Hindlimb muscle (tissue), 1 donor: ENCODE measurements around the gene LRRC8E. TPM values are rescaled to one million over a fixed set of nuclear protein-coding genes. Genes with fewer than 3 reads are reported as not detected.
"Not testable (repeated sequence)": the region's sequence is repeated elsewhere in the genome, so short reads cannot be mapped to it uniquely, and the experiment has no call there.

Experiments
- DNase-seq: peaks from one replicate; pipeline ENCODE4 v3.0.0-alpha.2; 2013
- polyA plus RNA-seq: library from polyadenylated mRNA; unstranded; fragments of 120-200 nt; gene quantifications from one replicate; pipeline ENCODE4 v1.2.1, GENCODE V29; 2013; ENCODE audit not compliant: insufficient read length

The LRRC8E gene
- polyA plus RNA-seq, 1 donor = not detected

DNA sequence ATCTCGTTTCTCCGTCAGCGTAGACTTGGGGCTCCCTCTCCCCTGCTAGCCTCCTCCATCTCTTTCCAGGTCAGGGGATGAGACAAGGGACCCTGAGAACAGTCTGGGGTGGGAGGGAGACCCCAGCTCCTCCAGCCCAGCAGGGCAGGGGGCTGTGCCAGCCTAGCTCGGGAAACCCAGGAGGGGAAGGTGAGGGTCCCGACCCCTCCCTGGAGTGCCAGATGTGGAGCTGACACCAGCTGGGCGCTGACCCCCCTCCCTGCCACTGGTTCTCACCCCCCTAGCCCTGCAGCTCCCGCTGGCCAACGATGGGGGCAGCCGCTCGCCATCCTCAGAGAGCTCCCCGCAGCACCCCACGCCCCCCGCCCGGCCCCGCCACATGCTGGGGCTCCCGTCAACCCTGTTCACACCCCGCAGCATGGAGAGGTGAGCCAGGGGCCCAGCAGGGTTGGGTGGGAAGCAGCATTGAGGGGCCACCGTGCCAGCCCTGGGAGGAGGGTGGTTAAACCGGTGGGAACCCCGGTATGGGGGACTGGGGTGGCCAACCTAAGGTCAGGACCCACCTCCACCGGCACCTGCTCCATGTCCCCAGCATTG is 21.3 kb downstream of the LRRC8E start:
- DNase-seq = no peak

DNA sequence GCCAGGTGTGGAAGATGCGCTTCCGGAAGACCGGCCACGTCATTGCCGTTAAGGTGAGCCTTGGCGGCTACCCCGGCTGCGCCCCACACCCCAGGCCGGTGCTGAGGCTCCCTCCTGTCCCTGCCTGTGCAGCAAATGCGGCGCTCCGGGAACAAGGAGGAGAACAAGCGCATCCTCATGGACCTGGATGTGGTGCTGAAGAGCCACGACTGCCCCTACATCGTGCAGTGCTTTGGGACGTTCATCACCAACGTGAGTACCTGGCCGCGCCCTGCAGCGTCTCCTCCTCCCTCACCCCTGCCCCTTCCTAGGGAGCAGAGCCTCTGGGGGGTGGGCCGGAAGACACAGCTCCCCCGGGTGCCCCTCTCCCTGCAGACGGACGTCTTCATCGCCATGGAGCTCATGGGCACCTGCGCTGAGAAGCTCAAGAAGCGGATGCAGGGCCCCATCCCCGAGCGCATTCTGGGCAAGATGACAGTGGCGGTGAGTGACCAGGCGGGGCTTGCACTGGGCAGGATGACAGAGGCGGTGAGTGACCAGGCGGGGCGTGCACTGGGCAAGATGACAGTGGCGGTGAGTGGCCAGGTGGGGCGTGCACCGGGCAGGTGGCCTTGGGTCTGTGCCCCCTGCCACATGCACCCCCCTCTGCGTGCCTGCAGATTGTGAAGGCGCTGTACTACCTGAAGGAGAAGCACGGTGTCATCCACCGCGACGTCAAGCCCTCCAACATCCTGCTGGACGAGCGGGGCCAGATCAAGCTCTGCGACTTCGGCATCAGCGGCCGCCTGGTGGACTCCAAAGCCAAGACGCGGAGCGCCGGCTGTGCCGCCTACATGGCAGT is 22.2 kb downstream of the LRRC8E start:
- DNase-seq = no peak

DNA sequence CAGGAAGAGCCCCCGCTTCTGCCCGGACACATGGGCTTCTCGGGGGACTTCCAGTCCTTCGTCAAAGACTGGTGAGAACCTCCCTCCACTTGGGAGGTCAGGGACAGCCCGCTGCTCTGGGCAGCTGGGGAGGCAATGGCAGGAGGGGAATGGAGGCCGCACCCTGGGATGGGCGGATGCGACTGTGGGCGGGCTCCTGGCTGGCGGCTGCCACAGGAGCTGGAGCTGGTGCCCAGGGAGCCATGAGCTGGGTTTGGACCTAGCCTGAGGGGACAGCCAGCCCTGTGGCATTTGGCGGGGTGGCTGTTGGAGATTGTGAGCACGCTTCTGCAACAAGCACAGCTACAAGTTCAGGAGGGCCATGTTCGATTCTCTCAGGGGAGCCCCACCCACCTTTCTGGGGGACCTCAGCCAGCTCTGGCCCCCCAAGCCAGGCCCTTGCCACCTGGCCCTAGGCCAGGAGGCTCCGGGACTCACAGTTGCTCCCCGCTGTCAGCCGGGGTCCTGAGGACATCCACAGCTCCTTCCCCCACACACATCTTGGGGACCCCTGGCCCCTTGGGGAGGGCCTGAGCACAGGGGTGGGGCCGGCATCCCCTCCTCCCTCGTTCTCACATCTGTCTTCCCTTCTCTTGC is 23.3 kb downstream of the LRRC8E start:
- DNase-seq = no peak

DNA sequence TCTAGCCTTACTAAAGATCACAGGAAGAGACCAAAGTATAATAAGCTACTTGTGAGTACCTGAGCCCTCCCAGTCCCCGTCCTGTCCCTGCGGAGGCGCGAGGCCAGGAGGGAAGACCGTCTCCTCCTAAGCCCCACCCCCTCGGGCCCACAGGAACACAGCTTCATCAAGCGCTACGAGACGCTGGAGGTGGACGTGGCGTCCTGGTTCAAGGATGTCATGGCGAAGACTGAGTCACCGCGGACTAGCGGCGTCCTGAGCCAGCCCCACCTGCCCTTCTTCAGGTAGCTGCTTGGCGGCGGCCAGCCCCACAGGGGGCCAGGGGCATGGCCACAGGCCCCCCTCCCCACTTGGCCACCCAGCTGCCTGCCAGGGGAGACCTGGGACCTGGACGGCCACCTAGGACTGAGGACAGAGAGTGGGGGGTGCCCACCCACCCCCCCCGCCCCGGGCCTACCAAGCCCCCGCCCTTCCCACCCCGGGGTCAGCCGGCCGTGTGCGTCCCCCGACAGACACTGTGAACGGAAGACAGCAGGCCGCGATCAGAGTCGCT is 23.9 kb downstream of the LRRC8E start:
- no peak for DNase-seq

DNA sequence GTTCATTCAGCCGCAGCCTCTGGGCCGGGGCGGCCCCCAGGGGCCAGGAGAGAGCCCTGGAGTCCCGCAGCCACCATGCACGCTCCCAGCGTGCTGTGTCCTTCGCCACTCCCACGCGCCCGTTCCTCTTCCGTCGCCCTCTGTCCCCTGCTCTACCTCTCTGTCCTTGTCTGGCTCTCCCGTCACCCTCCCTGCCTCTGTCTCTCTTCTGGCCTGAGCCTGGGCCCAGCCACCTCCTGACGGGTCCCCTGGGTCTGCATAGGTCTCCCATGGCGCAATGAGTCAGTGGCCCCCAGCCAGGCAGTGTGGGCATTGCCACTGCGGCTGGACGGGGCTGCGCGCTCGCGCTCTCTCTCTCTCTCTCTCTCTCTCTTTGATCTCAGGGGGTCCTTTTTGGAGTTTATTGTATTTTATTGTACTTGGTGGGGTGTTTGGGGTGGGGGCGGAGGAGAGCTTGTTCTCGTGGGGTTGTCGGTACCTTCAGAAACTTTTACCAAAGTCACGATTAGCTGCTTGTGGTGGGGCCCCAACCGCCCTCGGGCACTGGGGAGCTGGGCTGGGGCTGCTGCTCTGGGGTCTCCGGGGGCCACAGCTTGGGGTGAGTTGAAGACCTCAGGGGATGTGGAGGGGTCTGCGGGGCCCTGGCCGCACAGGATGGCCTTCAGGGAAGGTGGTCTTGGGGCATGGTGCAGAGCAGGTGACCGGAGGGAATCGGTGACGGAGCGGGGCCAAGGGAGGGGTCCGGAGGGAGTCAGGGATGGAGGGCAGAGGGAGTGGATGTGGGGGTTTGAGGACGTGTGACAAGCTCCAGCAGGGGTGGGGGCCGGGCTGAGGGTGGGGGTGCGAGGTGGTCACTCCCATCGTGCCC is 24.6 kb downstream of the LRRC8E start:
- DNase-seq = no peak

DNA sequence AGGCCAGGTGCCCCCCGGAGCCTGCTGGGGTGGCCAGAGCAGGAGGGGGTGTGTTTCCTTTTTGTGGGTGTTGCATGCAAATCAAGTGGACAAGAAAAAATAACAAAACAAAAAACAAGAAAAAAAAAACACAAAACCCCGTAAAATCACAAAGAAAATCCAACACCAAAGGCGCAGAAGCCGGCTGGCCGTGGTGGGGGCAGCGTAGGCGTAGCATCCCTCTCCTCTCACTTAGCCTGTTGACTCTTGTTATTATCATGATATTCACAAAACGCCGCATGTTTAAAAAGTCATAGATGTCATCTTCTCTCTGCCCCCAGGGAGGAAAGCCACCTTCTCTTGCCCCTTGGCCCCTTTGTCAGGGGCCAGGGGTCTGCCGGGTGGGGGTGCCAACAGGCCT is 25.3 kb downstream of the LRRC8E start:
- DNase-seq = no peak

DNA sequence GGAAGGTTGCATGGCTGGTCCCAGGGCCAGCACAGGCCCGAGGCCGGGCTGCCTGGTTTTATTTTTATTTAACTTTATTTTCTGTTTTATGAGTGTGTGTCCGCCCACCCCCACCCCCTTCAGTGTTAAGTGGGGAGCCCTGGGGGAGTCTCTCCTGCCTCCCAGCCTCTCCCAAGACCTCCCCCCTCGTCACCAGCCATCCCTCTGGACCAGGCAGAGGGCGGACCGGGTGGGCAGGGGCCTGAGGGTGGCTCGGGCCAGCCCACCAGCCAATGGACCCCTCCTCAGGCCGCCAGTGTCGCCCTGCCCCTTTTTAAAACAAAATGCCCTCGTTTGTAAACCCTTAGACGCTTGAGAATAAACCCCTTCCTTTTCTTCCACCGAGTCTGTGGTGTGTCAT is 25.8 kb downstream of the LRRC8E start:
- DNase-seq = no peak

DNA sequence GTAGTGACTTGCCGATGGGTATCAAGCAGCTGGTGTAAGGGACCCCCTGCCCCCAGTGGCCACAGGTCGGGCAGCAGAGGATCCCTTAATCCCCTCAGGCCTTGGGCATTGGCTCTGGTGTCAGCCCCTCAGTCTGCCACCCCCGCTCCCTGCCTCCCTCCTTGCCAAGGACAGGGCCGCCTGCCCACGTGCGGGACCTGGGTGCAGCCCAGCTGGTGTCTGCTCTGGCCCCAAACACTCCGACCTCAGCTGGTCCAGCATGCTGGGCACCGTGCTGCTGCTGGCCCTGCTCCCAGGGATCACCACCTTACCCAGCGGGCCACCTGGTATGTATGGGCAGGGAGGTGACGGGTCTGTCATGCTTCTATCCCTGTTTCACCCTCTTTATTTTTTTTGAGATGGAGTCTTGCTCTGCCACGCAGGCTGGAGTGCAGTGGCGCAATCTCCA is 26.3 kb downstream of the LRRC8E start, which contains the start of gene TGFBR3L:
TSS of gene TGFBR3L (plus strand) at position 233 of the 448 bp plus-strand sequence.
- no peak for DNase-seq

DNA sequence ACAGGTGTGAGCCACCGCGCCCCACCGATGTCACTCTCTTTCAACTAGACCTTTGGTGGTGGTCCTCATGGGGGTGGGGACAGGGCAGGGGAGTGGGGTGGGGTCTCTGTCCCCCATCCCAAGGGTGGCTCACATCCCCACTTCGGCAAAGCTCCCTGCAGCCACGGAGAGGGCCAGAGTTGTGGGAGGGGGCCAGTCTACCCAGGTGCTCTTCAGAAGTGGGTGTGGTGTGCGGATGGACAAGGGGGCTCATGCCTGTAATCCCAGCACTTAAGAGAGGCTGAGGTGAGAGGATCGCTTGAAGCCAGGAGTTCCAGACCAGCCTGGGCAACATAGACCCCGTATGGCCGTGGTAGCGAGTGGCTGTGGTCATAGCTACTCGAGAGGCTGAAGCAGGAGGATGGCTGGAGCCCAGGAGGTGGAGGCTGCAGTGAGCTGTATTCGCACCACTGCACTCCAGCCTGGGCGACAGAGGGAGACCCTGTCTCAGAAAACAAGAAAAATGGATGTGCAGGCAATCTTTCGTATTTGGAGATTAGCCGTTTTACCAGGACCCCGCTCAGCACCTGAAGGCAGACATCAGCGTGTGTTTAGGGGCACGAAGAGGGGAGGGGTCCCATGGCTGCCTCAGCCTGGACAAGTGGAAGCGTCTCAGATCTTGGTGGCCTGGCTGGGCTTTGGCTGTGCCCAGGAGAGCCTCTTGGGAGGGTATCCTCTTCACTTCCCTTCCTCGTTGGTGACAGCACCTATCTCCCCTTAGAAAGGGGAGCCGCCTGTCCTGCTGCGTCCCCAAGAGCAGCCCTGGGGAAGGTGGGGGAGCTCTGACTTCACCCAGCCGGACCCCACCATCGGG is 27.2 kb downstream of the LRRC8E start:
- no peak for DNase-seq

DNA sequence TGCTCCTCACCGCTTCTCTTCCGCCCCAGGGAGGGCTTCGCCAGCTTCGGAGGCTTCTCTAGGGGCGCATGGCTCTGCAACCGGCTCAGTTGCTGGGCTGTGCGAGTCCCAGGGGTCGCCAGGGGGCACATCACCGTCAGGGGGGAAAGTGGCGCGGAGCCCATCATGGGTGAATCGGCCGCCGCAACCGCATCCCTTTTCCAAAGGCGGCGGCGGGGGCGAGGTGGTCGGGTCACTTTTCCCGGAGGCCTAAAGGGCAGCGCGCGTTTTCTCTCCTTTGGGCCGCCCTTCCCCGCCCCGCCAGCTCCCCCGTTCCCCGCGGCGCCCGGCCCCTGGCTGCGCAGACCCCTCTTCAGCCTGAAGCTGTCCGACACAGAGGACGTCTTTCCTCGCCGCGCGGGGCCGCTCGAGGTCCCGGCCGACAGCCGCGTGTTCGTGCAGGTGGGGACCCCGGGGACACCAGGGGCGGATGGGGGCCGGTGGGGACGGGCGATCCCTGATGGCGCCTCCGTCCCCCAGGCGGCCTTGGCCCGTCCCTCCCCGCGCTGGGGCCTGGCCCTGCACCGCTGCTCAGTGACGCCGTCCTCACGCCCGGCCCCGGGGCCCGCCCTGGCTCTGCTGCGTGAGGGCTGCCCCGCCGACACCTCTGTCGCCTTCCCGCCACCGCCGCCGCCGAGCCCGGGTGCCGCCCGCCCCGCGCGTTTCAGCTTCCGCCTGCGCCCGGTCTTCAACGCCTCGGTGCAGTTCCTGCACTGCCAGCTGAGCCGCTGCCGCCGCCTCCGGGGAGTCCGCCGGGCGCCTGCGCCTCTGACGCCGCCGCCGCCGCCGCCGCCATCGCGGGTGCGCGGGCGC is 28.0 kb downstream of the LRRC8E start:
- DNase-seq = no peak

DNA sequence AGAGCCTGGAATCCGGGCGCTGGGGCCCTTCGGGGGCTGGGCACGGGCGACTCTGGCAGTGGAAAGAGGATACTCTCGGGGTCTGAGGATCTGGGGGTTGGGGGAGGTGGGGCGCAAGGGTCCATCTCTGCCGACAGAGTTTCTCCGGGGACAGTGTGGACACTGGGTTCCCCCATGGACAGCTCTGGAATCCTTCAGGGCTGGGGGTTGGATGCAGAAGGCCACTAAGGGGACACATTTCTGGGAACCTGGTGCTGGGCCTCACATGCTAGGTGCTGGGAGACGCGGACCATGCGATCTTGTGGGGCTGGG is 28.6 kb downstream of the LRRC8E start:
- DNase-seq = no peak

DNA sequence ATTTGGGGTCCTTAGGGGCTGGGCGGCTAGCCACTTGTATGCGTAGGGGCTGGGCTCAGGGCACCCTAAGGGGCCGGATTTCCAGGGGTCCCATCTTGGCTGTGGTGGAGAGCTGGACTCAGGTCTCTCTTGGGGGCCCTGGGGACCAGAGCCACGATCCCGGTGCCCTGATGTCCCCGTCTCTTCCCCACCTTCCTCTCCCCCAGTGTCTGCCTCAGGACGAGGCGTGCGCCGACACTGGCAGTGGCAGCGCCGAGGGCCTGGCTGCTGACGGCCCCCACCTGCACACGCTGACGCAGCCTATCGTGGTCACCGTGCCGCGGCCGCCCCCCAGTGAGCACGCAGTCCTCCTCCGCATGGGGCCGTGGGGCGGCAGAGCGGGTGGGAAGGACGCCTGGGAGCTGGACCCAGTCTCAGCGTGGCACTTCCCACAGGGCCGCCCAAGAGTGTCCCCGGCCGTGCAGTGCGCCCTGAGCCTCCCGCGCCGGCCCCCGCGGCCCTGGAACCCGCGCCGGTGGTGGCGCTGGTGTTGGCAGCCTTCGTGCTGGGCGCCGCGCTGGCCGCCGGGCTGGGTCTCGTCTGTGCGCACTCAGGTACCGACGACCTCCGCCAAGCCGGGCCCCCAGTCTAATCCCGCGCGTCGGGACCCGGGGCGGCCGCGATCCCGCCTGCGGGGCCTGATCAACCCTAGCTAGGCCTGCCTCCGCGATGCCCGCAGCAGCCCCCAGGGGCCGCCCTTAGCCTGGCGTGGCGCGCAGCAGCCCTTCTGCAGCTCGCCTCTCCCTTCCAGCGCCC is 29.2 kb downstream of the LRRC8E start:
- DNase-seq = no peak

DNA sequence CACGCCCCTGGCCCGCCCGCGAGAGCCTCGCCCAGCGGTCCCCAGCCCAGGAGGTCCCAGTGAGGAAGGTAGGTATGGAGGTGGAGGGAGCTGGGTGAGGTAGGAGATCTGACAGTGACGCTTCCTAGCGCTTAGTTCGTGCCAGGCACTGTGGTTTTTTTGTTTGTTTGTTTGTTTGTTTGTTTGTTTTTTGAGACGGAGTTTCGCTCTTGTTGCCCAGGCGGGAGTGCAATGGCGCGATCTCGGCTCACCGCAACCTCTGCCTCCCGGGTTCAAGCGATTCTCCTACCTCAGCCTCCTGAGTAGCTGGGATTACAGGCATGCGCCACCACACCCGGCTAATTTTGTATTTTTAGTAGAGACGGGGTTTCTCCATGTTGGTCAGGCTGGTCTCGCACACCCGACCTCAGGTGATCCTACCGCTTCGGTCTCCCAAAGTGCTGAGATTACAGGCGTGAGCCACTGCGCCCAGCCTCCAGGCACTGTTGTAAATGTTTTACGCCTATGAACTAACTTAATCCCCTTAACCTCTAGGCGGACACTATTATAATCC is 29.8 kb downstream of the LRRC8E start:
- not testable (repeated sequence) for DNase-seq

DNA sequence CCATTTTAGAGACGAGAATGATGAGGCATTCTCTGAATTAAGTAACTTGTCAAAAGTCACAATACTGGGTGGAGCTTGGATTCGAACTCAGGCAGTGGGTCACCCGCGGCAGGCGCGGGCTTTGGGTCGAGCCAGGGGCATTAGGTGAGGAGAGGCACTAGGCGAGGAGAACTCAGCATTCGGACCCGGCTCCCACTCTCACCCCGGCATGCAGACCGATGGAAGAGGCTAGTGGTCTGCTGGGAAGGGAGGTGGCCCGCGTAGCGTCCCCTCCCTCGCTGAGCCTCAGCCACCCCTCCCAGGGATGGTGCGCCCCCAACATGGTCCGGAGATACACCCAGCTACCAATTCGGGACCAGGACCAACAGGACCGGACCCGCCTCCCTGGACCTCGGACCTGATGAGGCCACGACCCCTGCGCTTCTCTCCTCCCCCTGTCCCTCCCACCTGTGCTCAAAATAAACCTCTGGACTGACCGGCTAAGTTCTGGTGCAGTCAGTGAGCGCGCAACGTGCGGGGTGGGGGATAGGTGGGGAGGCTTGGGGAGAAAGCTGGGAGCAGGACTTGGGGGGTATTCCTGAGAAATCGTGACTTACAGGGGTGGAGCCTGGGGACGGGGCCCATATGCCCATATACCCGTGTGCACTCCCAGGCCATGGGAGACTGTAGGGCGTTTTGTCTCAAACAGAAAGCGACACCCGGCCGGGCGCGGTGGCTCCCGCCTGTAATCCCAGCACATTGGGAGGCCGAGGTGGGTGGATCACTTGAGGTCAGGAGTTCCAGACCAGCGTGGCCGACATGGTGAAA is 30.5 kb downstream of the LRRC8E start:
- DNase-seq = no peak

DNA sequence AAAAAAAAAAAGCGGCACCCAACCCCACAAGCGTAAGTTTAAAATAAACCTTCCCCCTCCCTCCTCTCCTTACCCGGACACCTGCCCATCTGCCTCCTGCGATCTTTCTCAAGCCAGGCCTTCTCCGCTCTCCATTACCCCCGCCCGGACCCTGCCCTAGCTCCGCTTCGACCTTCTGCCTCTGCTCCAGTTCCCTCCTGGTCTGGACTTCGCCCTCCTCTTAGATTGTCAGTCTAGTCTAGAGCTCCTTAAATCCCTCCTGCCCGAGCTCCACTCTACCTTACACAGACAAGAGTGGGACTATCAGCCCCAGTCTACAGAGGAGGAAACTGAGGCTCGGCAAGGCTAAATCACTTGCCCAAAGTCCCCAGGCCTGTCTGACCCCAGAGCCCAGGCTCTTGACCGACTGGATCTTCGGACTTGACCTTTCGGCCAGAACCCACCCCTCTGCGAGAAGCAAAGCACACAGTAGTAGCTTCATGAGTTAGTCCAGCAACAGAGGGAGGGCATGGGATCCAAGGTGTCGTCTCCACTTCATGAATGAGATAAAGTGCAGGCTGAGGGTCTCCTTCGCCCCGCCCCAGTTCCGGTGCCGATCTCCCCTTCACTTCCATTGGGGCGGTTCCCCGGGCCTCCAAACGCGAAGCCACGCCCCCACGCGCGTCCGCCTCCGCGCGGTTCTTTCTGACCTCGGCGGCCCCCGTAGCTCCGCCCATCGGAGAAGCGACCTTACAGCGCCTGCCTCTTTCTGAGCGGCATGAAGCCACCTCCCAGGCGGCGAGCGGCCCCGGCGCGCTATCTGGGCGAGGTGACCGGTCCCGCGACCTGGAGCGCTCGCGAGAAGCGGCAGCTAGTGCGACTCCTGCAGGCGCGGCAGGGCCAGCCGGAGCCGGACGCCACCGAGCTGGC is 31.6 kb downstream of the LRRC8E start, which contains the start of gene SNAPC2:
TSS of gene SNAPC2 (plus strand) at position 729 of the 909 bp plus-strand sequence. CDS start at position 758, 29 bp downstream.
- DNase-seq = peak; percentile 95

DNA sequence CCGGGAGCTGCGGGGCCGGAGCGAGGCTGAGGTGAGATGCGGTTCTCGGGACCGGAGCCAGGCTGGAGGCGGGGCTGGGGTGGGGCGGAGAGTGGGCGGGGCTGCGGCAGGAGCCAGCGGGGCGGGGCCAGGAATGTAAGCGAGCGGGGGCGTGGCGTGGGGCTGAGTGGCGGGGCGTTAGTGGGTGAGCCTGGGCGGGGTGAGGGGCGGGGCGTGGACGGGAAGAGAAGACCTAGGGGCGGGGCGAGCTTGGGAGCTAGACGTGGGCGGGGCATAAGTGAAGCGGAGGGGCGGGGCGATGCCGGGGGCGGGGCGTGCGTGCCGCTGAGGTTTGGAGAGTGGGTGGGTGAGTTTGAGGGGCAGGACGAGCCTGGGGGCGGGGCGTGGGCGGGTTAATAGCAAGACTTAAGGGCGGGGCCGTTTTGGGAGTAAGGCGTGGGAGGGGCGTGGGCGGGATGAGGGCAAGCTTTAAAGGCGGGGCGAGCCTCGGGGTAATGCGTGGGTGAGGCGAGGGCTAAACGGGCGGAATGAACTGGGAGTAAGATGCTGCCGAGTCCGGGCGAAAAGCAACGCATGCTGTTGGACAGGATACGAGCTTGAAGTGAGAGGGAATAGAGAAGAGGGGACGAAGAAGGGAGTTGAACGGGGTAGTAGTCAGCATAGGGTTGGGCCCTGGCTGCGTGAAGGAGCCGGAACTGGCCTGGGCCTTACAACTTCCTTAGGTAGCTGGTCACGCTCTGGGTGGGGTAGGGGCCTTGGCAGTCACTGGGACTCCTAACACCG is 32.4 kb downstream of the LRRC8E start:
- peak; percentile 95 for DNase-seq
